A549 (cell line): Measurements from ENCODE around the gene CYGB. TPM values are rescaled to one million over a fixed set of nuclear protein-coding genes. Genes with fewer than 3 reads are reported as not detected.

Source experiments
- ATAC-seq, 2 experiments: fragments of 200-7000 bp in 1 of 2; fragments of >200 bp in 1 of 2; cut with Nextera tagmentation in 1 of 2; cut with Tn5 transposase in 1 of 2; 3 replicates each; pipeline versions ENCODE4 v1.8.0 to v1.9.1; 2018 to 2020; ENCODE audit warnings: mild to moderate bottlenecking in 1 of 2, moderate library complexity in 1 of 2
- CTCF ChIA-PET: fragments of 300-600 bp; sonication (Branson Sonifier 250); formaldehyde crosslinking; extraction: SDS; loops from one replicate; lab custom pipeline; 2021; ENCODE audit warnings: antibody characterized with exemption, inconsistent platforms; lab: Yijun Ruan, JAX
- POLR2A ChIA-PET: fragments of 350-600 bp; formaldehyde crosslinking; extraction: SDS; loops from one replicate; lab custom pipeline; 2021; ENCODE audit warnings: antibody characterized with exemption, inconsistent platforms; lab: Yijun Ruan, JAX
- DNase-seq, 2 experiments: peaks; one replicate each; pipeline versions ENCODE4 v3.0.0 to v3.0.0-alpha.2; 2011 to 2016; ENCODE audit warnings: low read depth in 1 of 2, low spot score in 1 of 2
- FAIRE-seq: peaks from 2 replicates; lab custom pipeline; 2011; peaks lifted over from hg19 to GRCh38; lab: Jason Lieb, UNC
- H3K27ac ChIP-seq, 2 experiments: fragments of >200 bp; sonication (Bioruptor Twin); formaldehyde crosslinking; 3 replicates each; pipeline ENCODE4 v1.5.1; 2016 to 2017
- H3K4me1 ChIP-seq: fragments of >200 bp; sonication (Bioruptor Twin); formaldehyde crosslinking; 3 replicates; pipeline ENCODE4 v1.6.1; 2016
- H3K4me2 ChIP-seq: fragments of >200 bp; sonication (Bioruptor Twin); formaldehyde crosslinking; 3 replicates; pipeline ENCODE4 v1.6.1; 2016
- H3K4me3 ChIP-seq: fragments of >200 bp; sonication (Bioruptor Twin); formaldehyde crosslinking; 3 replicates; pipeline ENCODE4 v1.5.1; 2016
- H3K9me3 ChIP-seq: fragments of >200 bp; sonication (Bioruptor Twin); formaldehyde crosslinking; 3 replicates; pipeline ENCODE4 v1.6.1; 2016
- BHLHE40 ChIP-seq: IDR thresholded peaks from 2 replicates; pipeline ENCODE4 v1.6.1; 2012; ENCODE audit warnings: low read depth, low read length, inconsistent platforms
- CBX2 ChIP-seq: fragments of 200-600 bp; sonication (generic); IDR thresholded peaks from 2 replicates; pipeline ENCODE4 v1.6.1; 2016; ENCODE audit warnings: low read depth, mild to moderate bottlenecking, borderline replicate concordance
- CBX8 ChIP-seq: fragments of 200-600 bp; sonication (generic); IDR thresholded peaks from 2 replicates; pipeline ENCODE4 v1.6.1; 2016
- EHF ChIP-seq: fragments of 250-450 bp; sonication (Bioruptor Pico); IDR thresholded peaks from 2 replicates; pipeline ENCODE4 v1.5.0; 2020; ENCODE audit warnings: mild to moderate bottlenecking
- EP300 ChIP-seq, 2 experiments: fragments of >200 bp; sonication (Bioruptor Twin); formaldehyde crosslinking; IDR thresholded peaks; 2 replicates in 1 of 2; 3 replicates in 1 of 2; pipeline ENCODE4 v1.6.1; 2016 to 2017
- HOXB13 ChIP-seq: fragments of 250-450 bp; sonication (Bioruptor Pico); IDR thresholded peaks from 2 replicates; pipeline ENCODE4 v1.5.0; 2020; ENCODE audit warnings: low read depth, mild to moderate bottlenecking, moderate library complexity
- JUN ChIP-seq, 2 experiments: fragments of >200 bp; sonication (Bioruptor Twin); formaldehyde crosslinking; IDR thresholded peaks; 2 replicates in 1 of 2; 3 replicates in 1 of 2; pipeline ENCODE4 v1.6.1; 2016 to 2017
- KDM1A ChIP-seq: fragments of 200-600 bp; sonication (generic); IDR thresholded peaks from 2 replicates; pipeline ENCODE4 v1.6.1; 2016; ENCODE audit warnings: low read depth, mild to moderate bottlenecking
- MYC ChIP-seq: IDR thresholded peaks from 2 replicates; pipeline ENCODE4 v1.6.1; 2012; ENCODE audit warnings: mild to moderate bottlenecking, inconsistent platforms, low read length, improper control_type of control experiment, borderline replicate concordance
- RFX5 ChIP-seq: fragments of 450-650 bp; IDR thresholded peaks from 2 replicates; pipeline ENCODE4 v1.7.1; 2014; ENCODE audit warnings: antibody characterized with exemption, mild to moderate bottlenecking, moderate library complexity
- SMC3 ChIP-seq: fragments of >200 bp; sonication (Bioruptor Twin); formaldehyde crosslinking; IDR thresholded peaks from 3 replicates; pipeline ENCODE4 v1.6.1; 2018; ENCODE audit warnings: inconsistent platforms
- TFCP2L1 ChIP-seq: fragments of 250-450 bp; sonication (Bioruptor Pico); IDR thresholded peaks from 2 replicates; pipeline ENCODE4 v1.5.0; 2021; ENCODE audit warnings: mild to moderate bottlenecking
- ZSCAN20 ChIP-seq: fragments of 250-450 bp; sonication (Bioruptor Pico); IDR thresholded peaks from 2 replicates; pipeline ENCODE4 v1.8.0; 2022; ENCODE audit warnings: mild to moderate bottlenecking, moderate library complexity
- WGBS: methylation state at CpG from one replicate; pipeline ENCODE4 v1.1.6; 2017; ENCODE audit errors: missing lambda C conversion rate; 5-methylcytosine and 5-hydroxymethylcytosine counted together
- polyA plus RNA-seq, 4 experiments: library from polyadenylated mRNA; depleted of rRNA in 3 of 4; stranded (reverse); fragments of >200 nt; fragmentation: RNase III in 1 of 4; extraction: RNeasy Plus Mini Kit Qiagen cat#74134 plus additional on column Dnase treatment in 1 of 4; gene quantifications; 2 replicates in 3 of 4; 3 replicates in 1 of 4; pipeline ENCODE4 v1.2.3, GENCODE V29; 2011 to 2017
- TF ChIP-seq, protein P1 (sequence below): fragments of 450-650 bp; IDR thresholded peaks from 2 replicates; pipeline ENCODE4 v1.6.1; 2014; ENCODE audit warnings: antibody characterized with exemption
- TF ChIP-seq, protein P2 (sequence below): fragments of 250-450 bp; sonication (Bioruptor Pico); IDR thresholded peaks from 2 replicates; pipeline ENCODE4 v1.5.0; 2021; ENCODE audit warnings: mild to moderate bottlenecking, moderate library complexity, borderline replicate concordance
- TF ChIP-seq, protein P3 (sequence below): IDR thresholded peaks from 2 replicates; pipeline ENCODE4 v1.6.1; 2012
- TF ChIP-seq, protein P4 (sequence below): fragments of 150-350 bp; IDR thresholded peaks from 2 replicates; pipeline ENCODE4 v1.6.1; 2014; ENCODE audit warnings: low read depth, mild to moderate bottlenecking, low read length
- TF ChIP-seq, protein P5 (sequence below): IDR thresholded peaks from 2 replicates; pipeline ENCODE4 v1.6.1; 2012; ENCODE audit warnings: low read depth, borderline replicate concordance

The CYGB gene
- polyA plus RNA-seq, 2 of the 4 experiments (the other 2 are of a cell fraction): 1.1 TPM

DNA sequence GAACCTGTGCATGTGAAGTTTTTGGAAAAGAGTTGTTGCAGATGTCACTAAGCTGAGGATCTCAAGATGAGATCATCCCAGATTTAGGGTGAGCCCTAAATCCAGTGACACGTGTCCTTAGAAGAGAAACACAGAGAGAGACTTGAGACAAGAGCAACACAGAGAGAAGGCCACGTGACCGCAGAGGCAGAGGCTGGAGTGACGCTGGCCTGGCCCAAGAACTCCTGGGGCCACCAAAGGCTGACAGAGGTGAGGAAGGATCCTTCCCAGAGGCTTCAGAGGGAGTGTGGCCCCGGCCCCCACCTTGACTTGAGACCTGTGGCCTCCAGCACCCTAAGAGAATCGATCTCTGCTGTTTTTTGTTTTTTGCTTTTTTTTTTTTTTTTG lies 24.2 kb downstream of the CYGB start:
- ATAC-seq: 0 out of 6 replicates have a peak, but pooled peaks of 1 of the 2 experiments have one; percentile 22
- CTCF ChIA-PET: interaction anchor here (1.0 to 64.5 kb wide), 7 partner anchors 7 to 111 kb away, joined by 3 to 1994 read pairs (median 15); partner anchors contain the start of genes AANAT, CYGB, PRCD and UBE2O
- DNase-seq: no peak
- no peak overlapping the region for H3K27ac ChIP-seq
- TF ChIP-seq KDM1A: no peak
- TF ChIP-seq, protein P1, sequence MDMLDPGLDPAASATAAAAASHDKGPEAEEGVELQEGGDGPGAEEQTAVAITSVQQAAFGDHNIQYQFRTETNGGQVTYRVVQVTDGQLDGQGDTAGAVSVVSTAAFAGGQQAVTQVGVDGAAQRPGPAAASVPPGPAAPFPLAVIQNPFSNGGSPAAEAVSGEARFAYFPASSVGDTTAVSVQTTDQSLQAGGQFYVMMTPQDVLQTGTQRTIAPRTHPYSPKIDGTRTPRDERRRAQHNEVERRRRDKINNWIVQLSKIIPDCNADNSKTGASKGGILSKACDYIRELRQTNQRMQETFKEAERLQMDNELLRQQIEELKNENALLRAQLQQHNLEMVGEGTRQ: no peak
- TF ChIP-seq MYC: no peak
- TF ChIP-seq BHLHE40: no peak
- no peak for TF ChIP-seq JUN (IDR thresholded peaks at IDR 0.05)
- no peak for TF ChIP-seq EP300 (IDR thresholded peaks at IDR 0.05)
- TF ChIP-seq, protein P2, sequence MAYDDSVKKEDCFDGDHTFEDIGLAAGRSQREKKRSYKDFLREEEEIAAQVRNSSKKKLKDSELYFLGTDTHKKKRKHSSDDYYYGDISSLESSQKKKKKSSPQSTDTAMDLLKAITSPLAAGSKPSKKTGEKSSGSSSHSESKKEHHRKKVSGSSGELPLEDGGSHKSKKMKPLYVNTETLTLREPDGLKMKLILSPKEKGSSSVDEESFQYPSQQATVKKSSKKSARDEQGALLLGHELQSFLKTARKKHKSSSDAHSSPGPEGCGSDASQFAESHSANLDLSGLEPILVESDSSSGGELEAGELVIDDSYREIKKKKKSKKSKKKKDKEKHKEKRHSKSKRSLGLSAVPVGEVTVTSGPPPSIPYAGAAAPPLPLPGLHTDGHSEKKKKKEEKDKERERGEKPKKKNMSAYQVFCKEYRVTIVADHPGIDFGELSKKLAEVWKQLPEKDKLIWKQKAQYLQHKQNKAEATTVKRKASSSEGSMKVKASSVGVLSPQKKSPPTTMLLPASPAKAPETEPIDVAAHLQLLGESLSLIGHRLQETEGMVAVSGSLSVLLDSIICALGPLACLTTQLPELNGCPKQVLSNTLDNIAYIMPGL: no peak
- no peak for TF ChIP-seq TFCP2L1 (CRISPR knock-in tag)
- no peak for TF ChIP-seq SMC3
- TF ChIP-seq, protein P3, sequence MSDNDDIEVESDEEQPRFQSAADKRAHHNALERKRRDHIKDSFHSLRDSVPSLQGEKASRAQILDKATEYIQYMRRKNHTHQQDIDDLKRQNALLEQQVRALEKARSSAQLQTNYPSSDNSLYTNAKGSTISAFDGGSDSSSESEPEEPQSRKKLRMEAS: no peak
- TF ChIP-seq ZSCAN20 (CRISPR knock-in tag): no peak
- no peak for TF ChIP-seq CBX8
- TF ChIP-seq HOXB13 (CRISPR knock-in tag): no peak
- TF ChIP-seq, protein P4, sequence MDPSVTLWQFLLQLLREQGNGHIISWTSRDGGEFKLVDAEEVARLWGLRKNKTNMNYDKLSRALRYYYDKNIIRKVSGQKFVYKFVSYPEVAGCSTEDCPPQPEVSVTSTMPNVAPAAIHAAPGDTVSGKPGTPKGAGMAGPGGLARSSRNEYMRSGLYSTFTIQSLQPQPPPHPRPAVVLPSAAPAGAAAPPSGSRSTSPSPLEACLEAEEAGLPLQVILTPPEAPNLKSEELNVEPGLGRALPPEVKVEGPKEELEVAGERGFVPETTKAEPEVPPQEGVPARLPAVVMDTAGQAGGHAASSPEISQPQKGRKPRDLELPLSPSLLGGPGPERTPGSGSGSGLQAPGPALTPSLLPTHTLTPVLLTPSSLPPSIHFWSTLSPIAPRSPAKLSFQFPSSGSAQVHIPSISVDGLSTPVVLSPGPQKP: no peak
- no peak for TF ChIP-seq EHF (CRISPR knock-in tag)
- no peak for TF ChIP-seq RFX5
- no peak for FAIRE-seq
- H3K4me2 ChIP-seq: no peak overlapping the region
- H3K4me1 ChIP-seq: no peaks in the 10 kb centered on the region
- no peaks in the 10 kb centered on the region for H3K9me3 ChIP-seq
- WGBS: 72% methylated on average over 6 of the region's 6 CpGs
- POLR2A ChIA-PET: no interaction called here
- no peak overlapping the region for H3K4me3 ChIP-seq

DNA sequence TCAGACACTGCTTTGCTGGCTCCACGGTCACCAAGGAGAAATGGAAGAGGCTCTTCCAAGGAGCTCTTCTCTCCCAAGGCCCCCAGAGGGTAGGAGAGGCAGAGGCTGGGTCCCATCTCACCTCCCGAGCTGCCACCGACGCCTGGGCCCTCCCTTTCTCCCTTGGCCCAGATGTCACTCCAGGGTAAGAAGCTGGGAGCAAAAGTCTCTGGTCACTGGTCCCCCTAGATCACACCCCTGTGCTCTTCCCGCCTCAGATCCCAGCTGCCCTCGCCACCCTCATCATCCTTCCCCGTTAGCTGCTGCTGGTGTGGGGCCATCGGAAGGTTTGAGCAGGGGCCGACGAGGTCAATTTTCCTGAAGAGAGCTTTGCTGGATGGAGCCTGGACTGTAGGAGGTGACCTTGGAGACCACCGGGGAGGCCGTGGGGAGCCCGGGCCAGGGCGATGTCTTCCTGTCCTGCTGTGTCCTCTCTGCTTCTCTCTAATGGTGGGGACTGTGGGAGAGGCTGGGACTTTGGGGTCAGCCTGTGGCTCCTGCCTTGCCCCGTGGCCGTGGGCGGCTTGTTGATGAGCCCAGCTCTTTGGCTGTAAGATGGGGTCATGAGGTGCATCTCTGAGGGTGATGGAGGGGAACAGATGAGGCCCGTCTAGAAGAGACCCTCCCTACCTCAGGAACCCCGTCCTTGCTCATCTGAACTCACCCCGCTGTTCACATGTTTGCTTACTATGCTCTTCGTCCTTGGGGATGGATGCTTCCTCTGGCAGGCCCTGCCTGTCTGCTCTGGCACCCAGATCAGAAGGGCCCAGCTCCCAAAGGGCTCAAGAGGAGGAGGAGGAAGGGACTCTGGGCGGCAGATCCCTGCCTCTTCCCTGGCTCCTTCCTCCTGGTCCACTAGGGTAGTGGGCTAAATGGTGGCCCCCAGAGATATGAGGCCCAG lies 24.9 kb downstream of the CYGB start:
- H3K4me1 ChIP-seq: no peaks in the 10 kb centered on the region
- 80% methylated on average over 19 of the region's 22 CpGs for WGBS
- no peaks in the 10 kb centered on the region for H3K9me3 ChIP-seq
- H3K4me2 ChIP-seq: no peak overlapping the region
- H3K27ac ChIP-seq: no peak overlapping the region
- ChIA-PET POLR2A (no interaction called here), CTCF (interaction anchor here (0.6 to 64.5 kb wide), 13 partner anchors 8 to 245 kb away, joined by 3 to 1994 read pairs (median 5); partner anchors contain the start of genes AANAT and UBE2O)
- TF ChIP-seq SMC3 (no peak), CBX2 (no peak), TFCP2L1 (CRISPR knock-in tag) (no peak), RFX5 (no peak)
- TF ChIP-seq, protein P5, sequence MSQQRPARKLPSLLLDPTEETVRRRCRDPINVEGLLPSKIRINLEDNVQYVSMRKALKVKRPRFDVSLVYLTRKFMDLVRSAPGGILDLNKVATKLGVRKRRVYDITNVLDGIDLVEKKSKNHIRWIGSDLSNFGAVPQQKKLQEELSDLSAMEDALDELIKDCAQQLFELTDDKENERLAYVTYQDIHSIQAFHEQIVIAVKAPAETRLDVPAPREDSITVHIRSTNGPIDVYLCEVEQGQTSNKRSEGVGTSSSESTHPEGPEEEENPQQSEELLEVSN: no peak
- TF ChIP-seq, protein P1: no peak
- no peak for FAIRE-seq
- DNase-seq: no peak
- ATAC-seq: peak; percentile 17; a peak in 2 of 6 replicates
- no peak overlapping the region for H3K4me3 ChIP-seq
